Measurements from ENCODE around the gene DDT.
"Not testable (repeated sequence)": the region's sequence is repeated elsewhere in the genome, so short reads cannot be mapped to it uniquely, and the experiment has no call there.

The DDT gene

GRCh38 chr22:23956301-23956900 lies 17.8 kb downstream of the DDT start:
- TF ChIP-seq CTCF (conservative IDR thresholded peaks at IDR 0.05; ENCODE audit: low read depth, low read length): peak; percentile 82

GRCh38 chr22:23955886-23956285 lies 18.4 kb downstream of the DDT start:
- not testable (repeated sequence) for H3K4me3 ChIP-seq (ENCODE audit: low read depth, low read length); DNase-seq (ENCODE audit: low read depth)

More at GRCh38 chr22:23956301-23956900, 17.8 kb downstream of the DDT start:
- DNase-seq (ENCODE audit: low read depth): peak; percentile 79
- H3K4me3 ChIP-seq (ENCODE audit: low read depth, low read length): not testable (repeated sequence)

- DNase-seq (ENCODE audit: low read depth): not testable (repeated sequence)
Observed at GRCh38 chr22:23954991-23955305, 19.3 kb downstream of the DDT start.

GRCh38 chr22:23954193-23954990 lies 19.8 kb downstream of the DDT start:
- DNase-seq (ENCODE audit: low read depth); H3K4me3 ChIP-seq (ENCODE audit: low read depth, low read length): not testable (repeated sequence)

More at GRCh38 chr22:23954991-23955305, 19.3 kb downstream of the DDT start:
- H3K4me3 ChIP-seq (ENCODE audit: low read depth, low read length): not testable (repeated sequence)

GRCh38 chr22:23953485-23953884 lies 20.8 kb downstream of the DDT start:
- DNase-seq (ENCODE audit: low read depth); H3K4me3 ChIP-seq (ENCODE audit: low read depth, low read length): not testable (repeated sequence)

GRCh38 chr22:23952794-23953405 lies 21.3 kb downstream of the DDT start:
- DNase-seq (ENCODE audit: low read depth); H3K4me3 ChIP-seq (ENCODE audit: low read depth, low read length): not testable (repeated sequence)

- DNase-seq (ENCODE audit: low read depth): peak; percentile 70
- not testable (repeated sequence) for H3K4me3 ChIP-seq (ENCODE audit: low read depth, low read length)
Observed at GRCh38 chr22:23951383-23951782, 22.9 kb downstream of the DDT start.

- not testable (repeated sequence) for H3K4me3 ChIP-seq (ENCODE audit: low read depth, low read length); DNase-seq (ENCODE audit: low read depth)
Observed at GRCh38 chr22:23949764-23950163, 24.5 kb downstream of the DDT start.

GRCh38 chr22:23947391-23947790 lies 26.9 kb downstream of the DDT start:
- not testable (repeated sequence) for H3K4me3 ChIP-seq (ENCODE audit: low read depth, low read length); DNase-seq (ENCODE audit: low read depth)

- H3K4me3 ChIP-seq (ENCODE audit: low read depth, low read length); DNase-seq (ENCODE audit: low read depth): not testable (repeated sequence)
Observed at GRCh38 chr22:23940166-23940565, 34.1 kb downstream of the DDT start.

- H3K4me3 ChIP-seq (ENCODE audit: low read depth, low read length): no peak overlapping the region
- no peak for TF ChIP-seq CTCF (conservative IDR thresholded peaks at IDR 0.05; ENCODE audit: low read depth, low read length)
- no peak for DNase-seq (ENCODE audit: low read depth)
Observed at GRCh38 chr22:23939017-23939357, 35.3 kb downstream of the DDT start.

- no peak for TF ChIP-seq CTCF (conservative IDR thresholded peaks at IDR 0.05; ENCODE audit: low read depth, low read length)
- no peak overlapping the region for H3K4me3 ChIP-seq (ENCODE audit: low read depth, low read length)
- DNase-seq (ENCODE audit: low read depth): no peak
Observed at GRCh38 chr22:23938328-23939016, 35.8 kb downstream of the DDT start.
